H9 (cell line): Measurements from ENCODE around the gene NCBP1. TPM values are rescaled to one million over a fixed set of nuclear protein-coding genes. Genes with fewer than 3 reads are reported as not detected.

Source experiments
- DNase-seq: peaks from one replicate; pipeline ENCODE4 v3.0.0-alpha.2; 2017
- H2AFZ ChIP-seq: one replicate; pipeline ENCODE4 v1.6.1; 2013; ENCODE audit warnings: mild to moderate bottlenecking, low read length, control low read depth, moderate library complexity
- H2AK5ac ChIP-seq: 2 replicates; pipeline ENCODE4 v1.6.1; 2013; ENCODE audit warnings: low read length, control low read depth, mixed read lengths; ENCODE audit not compliant: insufficient read length
- H2BK120ac ChIP-seq: one replicate; pipeline ENCODE4 v1.6.1; 2013; ENCODE audit warnings: low read depth, mild to moderate bottlenecking, low read length, control low read depth, inconsistent platforms; ENCODE audit not compliant: poor library complexity, severe bottlenecking
- H2BK12ac ChIP-seq: 2 replicates; pipeline ENCODE4 v1.6.1; 2013; ENCODE audit warnings: low read length, control low read depth, mixed read lengths, low read depth; ENCODE audit not compliant: insufficient read length
- H2BK15ac ChIP-seq: 2 replicates; pipeline ENCODE4 v1.6.1; 2013; ENCODE audit warnings: low read depth, low read length, control low read depth
- H2BK20ac ChIP-seq: one replicate; pipeline ENCODE4 v1.6.1; 2013; ENCODE audit warnings: low read depth, mild to moderate bottlenecking, low read length, control low read depth, inconsistent platforms; ENCODE audit not compliant: poor library complexity, severe bottlenecking
- H2BK5ac ChIP-seq: 2 replicates; pipeline ENCODE4 v1.6.1; 2013; ENCODE audit warnings: low read length, control low read depth, mixed read lengths; ENCODE audit not compliant: insufficient read length
- H3K14ac ChIP-seq: 2 replicates; pipeline ENCODE4 v1.6.1; 2013; ENCODE audit warnings: low read length, control low read depth; ENCODE audit not compliant: insufficient read depth
- H3K18ac ChIP-seq: 2 replicates; pipeline ENCODE4 v1.6.1; 2013; ENCODE audit warnings: low read depth, mild to moderate bottlenecking, mixed read lengths, low read length, control low read depth; ENCODE audit not compliant: insufficient read length
- H3K23ac ChIP-seq: 2 replicates; pipeline ENCODE4 v1.6.1; 2013; ENCODE audit warnings: low read length, control low read depth, mixed read lengths, low read depth; ENCODE audit not compliant: insufficient read length
- H3K23me2 ChIP-seq: 2 replicates; pipeline ENCODE4 v1.6.1; 2013; ENCODE audit warnings: low read depth, mild to moderate bottlenecking, mixed read lengths, low read length, control low read depth; ENCODE audit not compliant: insufficient read length, poor library complexity, severe bottlenecking
- H3K27ac ChIP-seq: 2 replicates; pipeline ENCODE4 v1.5.1; 2013; ENCODE audit warnings: low read length, control low read depth, mixed read lengths, low read depth; ENCODE audit not compliant: insufficient read length
- H3K27me3 ChIP-seq: 2 replicates; pipeline ENCODE4 v1.6.1; 2013; ENCODE audit warnings: low read length, control low read depth, inconsistent platforms; ENCODE audit not compliant: insufficient read depth
- H3K4ac ChIP-seq: 2 replicates; pipeline ENCODE4 v1.6.1; 2013; ENCODE audit warnings: low read depth, mild to moderate bottlenecking, control low read depth, inconsistent platforms, low read length, moderate library complexity
- H3K4me1 ChIP-seq: 2 replicates; pipeline ENCODE4 v1.6.1; 2013; ENCODE audit warnings: low read length, control low read depth, inconsistent platforms; ENCODE audit not compliant: insufficient read depth
- H3K4me2 ChIP-seq: 2 replicates; pipeline ENCODE4 v1.6.1; 2013; ENCODE audit warnings: low read length, control low read depth, mixed read lengths; ENCODE audit not compliant: insufficient read length, insufficient read depth
- H3K56ac ChIP-seq: 2 replicates; pipeline ENCODE4 v1.6.1; 2013; ENCODE audit warnings: low read depth, mild to moderate bottlenecking, mixed read lengths, low read length, control low read depth; ENCODE audit not compliant: insufficient read length
- H3K79me1 ChIP-seq: 2 replicates; pipeline ENCODE4 v1.6.1; 2013; ENCODE audit warnings: low read depth, mild to moderate bottlenecking, moderate library complexity, low read length, control low read depth, inconsistent platforms; ENCODE audit not compliant: insufficient read depth, poor library complexity, severe bottlenecking
- H3K79me2 ChIP-seq: 2 replicates; pipeline ENCODE4 v1.6.1; 2013; ENCODE audit warnings: low read length, control low read depth, inconsistent platforms; ENCODE audit not compliant: insufficient read depth
- H3K9ac ChIP-seq: 2 replicates; pipeline ENCODE4 v1.6.1; 2013; ENCODE audit warnings: low read length, control low read depth, mixed read lengths; ENCODE audit not compliant: insufficient read length; ENCODE audit errors: extremely low read depth
- H3K9me3 ChIP-seq: one replicate; pipeline ENCODE4 v1.6.1; 2013; ENCODE audit warnings: low read depth, low read length, inconsistent platforms; ENCODE audit not compliant: control insufficient read depth
- H3T11ph ChIP-seq: one replicate; pipeline ENCODE4 v1.6.1; 2013; ENCODE audit warnings: mild to moderate bottlenecking, low read length, control low read depth, inconsistent platforms
- H4K20me1 ChIP-seq: one replicate; pipeline ENCODE4 v1.6.1; 2013; ENCODE audit not compliant: control insufficient read depth, insufficient read length, insufficient read depth
- H4K5ac ChIP-seq: 2 replicates; pipeline ENCODE4 v1.6.1; 2013; ENCODE audit warnings: low read depth, mild to moderate bottlenecking, mixed read lengths, low read length, control low read depth; ENCODE audit not compliant: insufficient read length
- H4K8ac ChIP-seq: replicated peaks from 2 replicates; pipeline ENCODE4 v1.6.1; 2013; ENCODE audit warnings: low read length, control low read depth, mixed read lengths, low read depth; ENCODE audit not compliant: insufficient read length
- H4K91ac ChIP-seq: 2 replicates; pipeline ENCODE4 v1.6.1; 2013; ENCODE audit warnings: low read depth, mild to moderate bottlenecking, moderate library complexity, mixed read lengths, low read length, control low read depth; ENCODE audit not compliant: insufficient read length
- H3K27ac Mint-ChIP-seq, 3 experiments: 2 replicates in 2 of 3; 3 replicates in 1 of 3; pipeline ENCODE4 v1.8.0; 2020 to 2021; ENCODE audit warnings: mixed read lengths in 3 of 3, mild to moderate bottlenecking in 1 of 3, moderate library complexity in 1 of 3
- H3K27me3 Mint-ChIP-seq: 2 replicates; pipeline ENCODE4 v1.8.0; 2021; ENCODE audit warnings: low read depth, mild to moderate bottlenecking, moderate library complexity, mixed read lengths
- H3K36me3 Mint-ChIP-seq, 3 experiments: 2 replicates in 2 of 3; 3 replicates in 1 of 3; pipeline ENCODE4 v1.8.0; 2020 to 2021; ENCODE audit warnings: low read depth in 3 of 3, mixed read lengths in 3 of 3; ENCODE audit not compliant: insufficient read depth in 1 of 3
- H3K4me1 Mint-ChIP-seq, 2 experiments: 2 replicates each; pipeline ENCODE4 v1.8.0; 2020; ENCODE audit warnings: mixed read lengths in 2 of 2
- H3K4me3 Mint-ChIP-seq, 2 experiments: 2 replicates in 1 of 2; 3 replicates in 1 of 2; pipeline ENCODE4 v1.8.0; 2020 to 2021; ENCODE audit warnings: mild to moderate bottlenecking in 2 of 2, mixed read lengths in 2 of 2, moderate library complexity in 1 of 2
- H3K9me3 Mint-ChIP-seq, 2 experiments: 2 replicates in 1 of 2; 3 replicates in 1 of 2; pipeline ENCODE4 v1.8.0; 2020; ENCODE audit warnings: mild to moderate bottlenecking in 2 of 2, mixed read lengths in 2 of 2, moderate library complexity in 1 of 2
- CTCF ChIP-seq: fragments of 200-600 bp; sonication (generic); conservative IDR thresholded peaks from 3 replicates; pipeline ENCODE4 v1.8.0; 2021; ENCODE audit warnings: antibody characterized with exemption, mild to moderate bottlenecking
- WGBS: extraction: QIAGEN DNeasy Blood & Tissue Kit; methylation state at CpG from one replicate; pipeline ENCODE4 v1.1.7; 2013; ENCODE audit warnings: missing lambda C conversion rate, low lambda C conversion rate, mixed read lengths; ENCODE audit not compliant: insufficient read length; ENCODE audit errors: extremely low coverage; 5-methylcytosine and 5-hydroxymethylcytosine counted together
- total RNA-seq: library from RNA; stranded (reverse); gene quantifications from 2 replicates; pipeline ENCODE4 v1.2.1, GENCODE V29; 2021

Gene NCBP1
- total RNA-seq, 1 experiment from 2014 or later, result 55.7 TPM

GRCh38 chr9:97600531-97601227 is 32.9 kb upstream of the NCBP1 start:
- Histone ChIP-seq H3K27ac (no peak overlapping the region), H3K4me2 (no peak overlapping the region), H4K91ac (no peak overlapping the region), H2BK20ac (no peak overlapping the region), H2BK12ac (no peak overlapping the region), H3K79me1 (no peaks in the 10 kb centered on the region), H2BK5ac (no peak overlapping the region), H3K56ac (no peak overlapping the region), H2BK15ac (no peak overlapping the region), H2AFZ (no peak overlapping the region), H4K20me1 (no peaks in the 10 kb centered on the region), H2BK120ac (no peak overlapping the region), H3K9ac (no peak overlapping the region), H3K4me1 (no peaks in the 10 kb centered on the region; the same call in 1 of the 2 replicates), H3K14ac (no peak overlapping the region), H3K9me3 (no peaks in the 10 kb centered on the region), H3K79me2 (no peaks in the 10 kb centered on the region), H3K18ac (no peak overlapping the region), H3K4ac (no peak overlapping the region), H3T11ph (no peak overlapping the region), H3K27me3 (no peaks in the 10 kb centered on the region), H3K23ac (no peak overlapping the region), H4K5ac (no peak overlapping the region), H2AK5ac (no peak overlapping the region), H4K8ac (no peak overlapping the region), H3K23me2 (no peaks in the 10 kb centered on the region)
- Mint-ChIP-seq H3K4me3 (no peak overlapping the region), H3K36me3 (peaks cover 16 to 57% (median 46%) of the 10 kb centered on the region in 3 experiments), H3K4me1 (peaks cover 4% of the 10 kb centered on the region in 2 experiments), H3K27me3 (no peaks in the 10 kb centered on the region), H3K9me3 (no peaks in the 10 kb centered on the region), H3K27ac (no peak overlapping the region)
- DNase-seq, result no peak
- no CpG with 5 or more reads among the region's 8 CpGs for WGBS
- TF ChIP-seq CTCF, result no peak
